ENCODE results near the gene NOTCH1. TPM values are rescaled to one million over a fixed set of nuclear protein-coding genes. Genes with fewer than 3 reads are reported as not detected.
A peak's percentile ranks its signal among the peaks of the same experiment; 100 is the strongest.

The NOTCH1 gene
- total RNA-seq, 3 donors from 2014 or later (not counting 1 experiment from before 2014, with no cell fraction given): 126 to 228 (median 192) TPM

GRCh38 chr9:136563646-136564325, 17.9 kb upstream of the NOTCH1 start:
- 67% methylated on average over 19 of the region's 19 CpGs for WGBS (ENCODE audit: insufficient coverage)
- H3K9me3 Mint-ChIP-seq: no peaks in the 10 kb centered on the region
- H3K36me3 ChIP-seq (ENCODE audit: control insufficient read depth, insufficient read depth, low read length): no peaks in the 10 kb centered on the region
- TF ChIP-seq CTCF (IDR thresholded peaks at IDR 0.05): no peak
- no peaks in the 10 kb centered on the region for H3K36me3 Mint-ChIP-seq
- H3K27me3 Mint-ChIP-seq (ENCODE audit: low read depth in 2 of 2): no peaks in the 10 kb centered on the region
- H3K4me1 Mint-ChIP-seq: peaks cover 21 to 41% of the 10 kb centered on the region in 2 donors
- H3K27ac ChIP-seq (ENCODE audit: low read length): peak overlapping the region; percentile 60
- DNase-seq: no peak
- peak overlapping the region; percentile 31 for H3K4me3 Mint-ChIP-seq
- peaks cover 73% of the 10 kb centered on the region for H3K4me1 ChIP-seq (ENCODE audit: control insufficient read depth, insufficient read depth, low read length)
- peak overlapping the region; percentile 65 to 75 for H3K27ac Mint-ChIP-seq
- H3K27me3 ChIP-seq (ENCODE audit: control insufficient read depth, insufficient read depth, low read length): no peaks in the 10 kb centered on the region
- peak; percentile 27 to 33 (median 30) for ATAC-seq
- H3K9me3 ChIP-seq (ENCODE audit: control insufficient read depth, insufficient read depth, low read length): peaks cover 6% of the 10 kb centered on the region
- no peak overlapping the region for H3K4me3 ChIP-seq (ENCODE audit: low read length)
- intact Hi-C loops (cut with micrococcal nuclease): loop anchor here (10.0 kb wide), 1 partner anchor 51 kb away; no protein-coding TSS in a partner anchor

- peaks cover 6% of the 10 kb centered on the region for H3K9me3 ChIP-seq (ENCODE audit: control insufficient read depth, insufficient read depth, low read length)
- TF ChIP-seq CTCF (IDR thresholded peaks at IDR 0.05): no peak
- H3K27me3 ChIP-seq (ENCODE audit: control insufficient read depth, insufficient read depth, low read length): no peaks in the 10 kb centered on the region
- 42% methylated on average over 24 of the region's 24 CpGs for WGBS (ENCODE audit: insufficient coverage)
- peaks cover 73% of the 10 kb centered on the region for H3K4me1 ChIP-seq (ENCODE audit: control insufficient read depth, insufficient read depth, low read length)
- peak overlapping the region; percentile 60 for H3K27ac ChIP-seq (ENCODE audit: low read length)
- no peaks in the 10 kb centered on the region for H3K36me3 ChIP-seq (ENCODE audit: control insufficient read depth, insufficient read depth, low read length)
- Mint-ChIP-seq H3K4me3 (no peak overlapping the region), H3K27ac (peak overlapping the region; percentile 65 to 75), H3K27me3 (ENCODE audit: low read depth in 2 of 2) (no peaks in the 10 kb centered on the region), H3K4me1 (peaks cover 27 to 48% of the 10 kb centered on the region in 2 donors), H3K9me3 (no peaks in the 10 kb centered on the region), H3K36me3 (no peaks in the 10 kb centered on the region)
- ATAC-seq: peak; percentile 34 to 68 (median 48)
- no peak overlapping the region for H3K4me3 ChIP-seq (ENCODE audit: low read length)
- intact Hi-C loops (cut with micrococcal nuclease): loop anchor here (10.0 kb wide), 1 partner anchor 52 kb away; no protein-coding TSS in a partner anchor
- DNase-seq: peak; percentile 38 to 45
Measured at GRCh38 chr9:136562746-136563495, 17.1 kb upstream of the NOTCH1 start.

- Histone ChIP-seq H3K27me3 (ENCODE audit: control insufficient read depth, insufficient read depth, low read length) (no peaks in the 10 kb centered on the region), H3K9me3 (ENCODE audit: control insufficient read depth, insufficient read depth, low read length) (peaks cover 6% of the 10 kb centered on the region), H3K4me3 (ENCODE audit: low read length) (no peak overlapping the region), H3K36me3 (ENCODE audit: control insufficient read depth, insufficient read depth, low read length) (no peaks in the 10 kb centered on the region), H3K27ac (ENCODE audit: low read length) (no peak overlapping the region), H3K4me1 (ENCODE audit: control insufficient read depth, insufficient read depth, low read length) (peaks cover 75% of the 10 kb centered on the region)
- no peak for TF ChIP-seq CTCF (IDR thresholded peaks at IDR 0.05)
- 84% methylated on average over 23 of the region's 23 CpGs for WGBS (ENCODE audit: insufficient coverage)
- Mint-ChIP-seq H3K27ac (peak overlapping the region in 1 of 2 donors; percentile 53), H3K27me3 (ENCODE audit: low read depth in 2 of 2) (no peaks in the 10 kb centered on the region), H3K9me3 (no peaks in the 10 kb centered on the region), H3K4me3 (no peak overlapping the region), H3K36me3 (no peaks in the 10 kb centered on the region), H3K4me1 (peaks cover 27 to 46% of the 10 kb centered on the region in 2 donors)
- ATAC-seq (no peak), DNase-seq (no peak)
- intact Hi-C loops (cut with micrococcal nuclease): loop anchor here (10.0 kb wide), 1 partner anchor 53 kb away; no protein-coding TSS in a partner anchor
Measured at GRCh38 chr9:136561779-136562178, 15.9 kb upstream of the NOTCH1 start.
